Ovary (tissue), 9 donors: Measurements from ENCODE around the gene CCDC33. TPM values are rescaled to one million over a fixed set of nuclear protein-coding genes. Genes with fewer than 3 reads are reported as not detected.

ENCODE experiments used
- DNase-seq, 5 donors: peaks; one replicate each; pipeline ENCODE4 v3.0.0-alpha.2; 2019 to 2020
- H3K27ac ChIP-seq, 2 donors: fragments of 200-600 bp; one replicate each; pipeline versions ENCODE4 v1.5.1 to v1.8.0; 2019 to 2022
- H3K27me3 ChIP-seq: fragments of 200-600 bp; one replicate; pipeline ENCODE4 v1.8.0; 2022
- H3K36me3 ChIP-seq: fragments of 200-600 bp; sonication (generic); one replicate; pipeline ENCODE4 v1.5.1; 2019
- H3K4me1 ChIP-seq: one replicate; pipeline ENCODE4 v1.8.1; 2013; ENCODE audit warnings: mild to moderate bottlenecking, moderate library complexity; ENCODE audit not compliant: insufficient read depth
- H3K4me3 ChIP-seq: fragments of 200-600 bp; sonication (generic); one replicate; pipeline ENCODE4 v1.5.1; 2017
- H3K9me3 ChIP-seq, 2 donors: fragments of 200-600 bp in 1 of 2; sonication (generic) in 1 of 2; one replicate each; pipeline versions ENCODE4 v1.5.1 to v1.8.1; 2013 to 2019; ENCODE audit warnings: mild to moderate bottlenecking in 1 of 2, moderate library complexity in 1 of 2
- EP300 ChIP-seq: sonication (generic); formaldehyde crosslinking; IDR thresholded peaks from one replicate; pipeline ENCODE4 v1.6.1; 2017; ENCODE audit warnings: antibody characterized with exemption
- POLR2A ChIP-seq: fragments of 450-650 bp; IDR thresholded peaks from one replicate; pipeline ENCODE4 v1.6.1; 2017; ENCODE audit warnings: antibody characterized with exemption, mild to moderate bottlenecking, moderate library complexity
- WGBS, 3 donors: extraction: QIAGEN DNeasy Blood & Tissue Kit in 1 of 3; methylation state at CpG; one replicate each; pipeline versions ENCODE4 v1.1.5 to v1.1.7; 2013 to 2017; 5-methylcytosine and 5-hydroxymethylcytosine counted together
- intact Hi-C, 4 donors: fragments of 100-400 bp; cut with DNase I; formaldehyde crosslinking; loops; one replicate each; pipeline versions ENCODE4 v1.11.0 to v1.15.1; 2022 to 2023
- polyA plus RNA-seq, 2 donors: library from polyadenylated mRNA; stranded (reverse); fragments of 200-250 nt in 1 of 2; fragments of 350-450 nt in 1 of 2; fragmentation: Illumina TruSeq in 1 of 2; extraction: RNeasy Lipid Tissue Mini Kit (QIAGEN cat#74804) in 1 of 2; gene quantifications; one replicate each; pipeline ENCODE4 v1.2.3, GENCODE V29; 2013 to 2014
- total RNA-seq, 7 donors: library from RNA; depleted of rRNA in 2 of 7; stranded (reverse); fragments of >200 nt in 2 of 7; fragmentation: NEBNext Ultra II Directional in 3 of 7; extraction: Animal tissue kit (Norgen Biotek cat#: 25700) in 3 of 7; gene quantifications; one replicate each; pipeline versions ENCODE4 v1.1.0 to v1.2.4, GENCODE V29; 2016 to 2023
- TF ChIP-seq, protein P1 (sequence below), 3 donors: fragments of 450-650 bp in 2 of 3; fragments of 200-600 bp in 1 of 3; IDR thresholded peaks; one replicate each; pipeline versions ENCODE4 v1.5.1 to v1.8.0; 2016 to 2022; ENCODE audit warnings: antibody characterized with exemption in 3 of 3, mild to moderate bottlenecking in 1 of 3
- donor health status: DM: no; HTN: no; CAD: no; lungs with moderate emphysema.
- donor health status: DM: no; HTN: no; CAD: no.
- donor health status: Bipolar disorder and iron deficiency.
- donor health status: DM: yes; HTN: yes; CAD: no.
- donor health status: DM: no; HTN: no; CAD: no.
- donor health status: DM: yes; HTN: yes; CAD: no.

CCDC33 gene
- total and polyA plus RNA-seq, 9 donors, result 0.10 to 24.7 (median 1.9) TPM; not detected in 3

DNA sequence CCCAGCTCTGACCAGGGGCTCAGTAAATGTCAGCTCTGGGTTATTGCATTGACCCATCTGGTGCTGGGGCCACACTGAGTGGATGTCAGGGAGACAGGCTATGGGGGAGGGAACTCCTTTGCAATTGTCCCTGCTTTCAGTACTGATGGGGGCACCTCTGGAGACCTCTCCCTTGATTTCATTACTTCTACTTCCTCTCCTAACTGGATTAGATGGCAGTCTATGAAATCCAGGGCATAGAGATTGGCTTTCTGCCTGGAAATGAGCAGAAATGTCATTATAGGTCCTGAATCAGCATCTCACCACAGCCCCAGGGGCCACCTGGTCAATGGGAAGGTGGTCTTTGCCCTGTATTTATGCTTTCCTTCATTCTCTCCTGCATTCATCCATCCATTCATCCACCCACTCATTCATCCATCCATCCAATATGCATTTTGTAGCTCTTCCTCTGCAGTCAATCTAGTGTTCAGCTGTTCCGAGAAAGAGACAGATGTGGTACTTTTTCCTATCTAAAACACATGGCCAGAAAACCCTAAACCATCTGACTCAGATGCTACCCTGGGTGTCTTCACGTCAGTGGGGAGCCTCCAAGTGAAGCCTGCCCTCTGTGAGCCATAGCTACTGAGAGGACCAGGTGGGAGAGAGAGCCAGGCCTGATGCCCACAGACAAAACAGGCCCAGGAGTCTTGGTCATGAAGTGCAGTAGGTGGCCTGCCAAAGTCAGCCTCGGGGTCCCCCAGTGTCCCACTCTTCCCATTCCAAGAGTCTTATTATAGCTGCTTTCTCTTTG lies 57.1 kb downstream of the CCDC33 start:
- TF ChIP-seq POLR2A (no peak), EP300 (no peak)
- TF ChIP-seq, protein P1, sequence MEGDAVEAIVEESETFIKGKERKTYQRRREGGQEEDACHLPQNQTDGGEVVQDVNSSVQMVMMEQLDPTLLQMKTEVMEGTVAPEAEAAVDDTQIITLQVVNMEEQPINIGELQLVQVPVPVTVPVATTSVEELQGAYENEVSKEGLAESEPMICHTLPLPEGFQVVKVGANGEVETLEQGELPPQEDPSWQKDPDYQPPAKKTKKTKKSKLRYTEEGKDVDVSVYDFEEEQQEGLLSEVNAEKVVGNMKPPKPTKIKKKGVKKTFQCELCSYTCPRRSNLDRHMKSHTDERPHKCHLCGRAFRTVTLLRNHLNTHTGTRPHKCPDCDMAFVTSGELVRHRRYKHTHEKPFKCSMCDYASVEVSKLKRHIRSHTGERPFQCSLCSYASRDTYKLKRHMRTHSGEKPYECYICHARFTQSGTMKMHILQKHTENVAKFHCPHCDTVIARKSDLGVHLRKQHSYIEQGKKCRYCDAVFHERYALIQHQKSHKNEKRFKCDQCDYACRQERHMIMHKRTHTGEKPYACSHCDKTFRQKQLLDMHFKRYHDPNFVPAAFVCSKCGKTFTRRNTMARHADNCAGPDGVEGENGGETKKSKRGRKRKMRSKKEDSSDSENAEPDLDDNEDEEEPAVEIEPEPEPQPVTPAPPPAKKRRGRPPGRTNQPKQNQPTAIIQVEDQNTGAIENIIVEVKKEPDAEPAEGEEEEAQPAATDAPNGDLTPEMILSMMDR (IDR thresholded peaks at IDR 0.05), result no peak
- no peak for DNase-seq
- intact Hi-C loops, result no loop called here
- no peaks in the 10 kb centered on the region for H3K36me3 ChIP-seq
- 64 to 79% (median 75%) methylated on average over 3 of the region's 3 CpGs for WGBS, 3 donors
- H3K4me3 ChIP-seq, result no peak overlapping the region
- H3K27me3 ChIP-seq, result no peaks in the 10 kb centered on the region
- H3K27ac ChIP-seq, result no peak overlapping the region
- no peaks in the 10 kb centered on the region for H3K4me1 ChIP-seq
- no peaks in the 10 kb centered on the region for H3K9me3 ChIP-seq

DNA sequence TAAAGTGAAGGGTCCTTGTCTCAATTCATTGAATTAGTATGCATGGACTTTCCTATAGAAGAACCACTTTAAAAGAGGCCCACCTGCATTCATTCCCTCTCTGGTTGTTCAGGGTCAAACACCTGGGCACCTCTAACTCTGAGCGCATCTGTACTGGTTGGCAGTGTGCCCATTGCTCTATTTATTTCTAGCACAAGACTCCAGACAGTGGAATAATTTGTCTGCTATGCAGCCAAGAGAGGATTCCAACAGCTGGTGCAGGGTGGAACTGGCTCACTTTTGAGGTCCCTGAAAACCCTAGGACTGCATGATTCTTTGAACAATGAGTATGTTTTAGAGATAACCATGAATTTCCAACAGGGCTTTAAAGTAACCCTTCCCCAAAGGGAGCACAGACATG lies 57.9 kb downstream of the CCDC33 start:
- intact Hi-C loops, result no loop called here
- H3K4me1 ChIP-seq, result no peaks in the 10 kb centered on the region
- no peaks in the 10 kb centered on the region for H3K36me3 ChIP-seq
- H3K4me3 ChIP-seq, result no peak overlapping the region
- no peak for TF ChIP-seq POLR2A
- no peak for TF ChIP-seq EP300
- TF ChIP-seq, protein P1 (IDR thresholded peaks at IDR 0.05), result no peak
- H3K27ac ChIP-seq, result no peak overlapping the region
- WGBS, 3 donors, result 19 to 35% (median 31%) methylated on average over 1 of the region's 1 CpG
- no peaks in the 10 kb centered on the region for H3K9me3 ChIP-seq
- no peak for DNase-seq
- H3K27me3 ChIP-seq, result no peaks in the 10 kb centered on the region

DNA sequence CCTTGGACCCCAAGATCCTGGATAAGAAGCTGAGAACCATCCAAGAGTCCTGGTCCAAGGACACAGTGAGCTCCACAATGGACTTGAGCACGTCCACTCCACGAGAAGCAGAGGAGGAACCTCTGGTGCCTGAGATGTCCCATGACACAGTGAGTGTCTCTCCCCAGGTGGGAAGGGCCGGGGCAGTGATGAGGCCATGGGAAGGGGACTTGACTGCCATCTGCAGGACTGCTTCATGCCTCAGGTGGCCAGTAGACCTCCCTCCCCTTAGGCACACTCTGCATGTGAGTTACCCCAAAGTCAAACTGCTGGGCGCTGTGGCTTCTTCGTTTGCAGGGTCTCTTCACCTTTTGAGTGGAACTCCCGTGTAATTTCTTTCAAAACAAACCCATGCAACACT lies 59.7 kb downstream of the CCDC33 start:
- no peaks in the 10 kb centered on the region for H3K9me3 ChIP-seq
- no peak overlapping the region for H3K4me3 ChIP-seq
- no peaks in the 10 kb centered on the region for H3K36me3 ChIP-seq
- H3K27ac ChIP-seq, result no peak overlapping the region
- 56 to 66% (median 64%) methylated on average over 6 of the region's 6 CpGs for WGBS, 3 donors
- TF ChIP-seq EP300 (no peak), POLR2A (no peak)
- intact Hi-C loops, result no loop called here
- no peaks in the 10 kb centered on the region for H3K4me1 ChIP-seq
- no peaks in the 10 kb centered on the region for H3K27me3 ChIP-seq
- DNase-seq, result no peak

DNA sequence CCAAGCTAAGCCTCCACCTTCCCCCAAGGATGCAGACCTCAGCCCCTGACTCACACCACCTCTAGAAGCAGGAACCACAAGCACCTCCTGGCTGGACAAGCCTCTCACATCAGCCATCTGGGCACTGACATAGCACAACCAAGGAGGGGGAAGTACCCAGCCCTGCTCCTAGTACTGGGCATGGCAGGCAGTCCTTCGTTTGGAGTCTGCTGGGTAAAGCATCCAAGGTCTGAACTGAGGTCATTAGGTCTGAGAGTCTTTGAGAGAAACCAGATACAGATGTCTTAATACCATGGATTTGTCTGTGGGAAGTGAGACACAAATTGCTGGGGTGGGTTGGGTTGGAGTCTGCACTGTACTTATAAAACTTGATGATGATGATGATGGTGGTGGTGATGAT lies 61.8 kb downstream of the CCDC33 start:
- H3K9me3 ChIP-seq, result no peaks in the 10 kb centered on the region
- no peaks in the 10 kb centered on the region for H3K36me3 ChIP-seq
- H3K4me1 ChIP-seq, result peaks cover 3% of the 10 kb centered on the region
- DNase-seq, result no peak
- WGBS, 3 donors, result 0 to 6% (median 4%) methylated on average over 1 of the region's 1 CpG
- intact Hi-C loops, result no loop called here
- TF ChIP-seq, protein P1 (IDR thresholded peaks at IDR 0.05), result no peak
- TF ChIP-seq EP300 (no peak), POLR2A (no peak)
- no peak overlapping the region for H3K4me3 ChIP-seq
- no peaks in the 10 kb centered on the region for H3K27me3 ChIP-seq
- H3K27ac ChIP-seq, result no peak overlapping the region
